Stimulated activated CD4-positive, alpha-beta T cell treated with anti-CD3 and anti-CD28 coated beads, Interleukin-15, amount 100 ng/mL, for 48 hours (primary cell): ENCODE data around the gene AFAP1.
"Not testable (repeated sequence)": the region's sequence is repeated elsewhere in the genome, so short reads cannot be mapped to it uniquely, and the experiment has no call there.

ENCODE experiments used
- DNase-seq, 2 donors: peaks; one replicate each; pipeline ENCODE4 v3.0.0-alpha.2; 2020; ENCODE audit warnings: low read depth in 2 of 2

Gene AFAP1

GRCh38 chr4:7945709-7946380, 6.2 kb upstream of the AFAP1 start:
- no peak for DNase-seq

- DNase-seq, result no peak
Observed at GRCh38 chr4:7944599-7945220, 5.0 kb upstream of the AFAP1 start.

- not testable (repeated sequence) for DNase-seq
Observed at GRCh38 chr4:7943688-7944087, 4.0 kb upstream of the AFAP1 start.

- DNase-seq, result no peak
Observed at GRCh38 chr4:7943211-7943610, 3.5 kb upstream of the AFAP1 start.

GRCh38 chr4:7941965-7942496, 2.4 kb upstream of the AFAP1 start:
- no peak for DNase-seq

- DNase-seq, result no peak
Observed at GRCh38 chr4:7941111-7941964, 1.7 kb upstream of the AFAP1 start.

GRCh38 chr4:7938609-7939376, 868 bp downstream of the AFAP1 start:
- DNase-seq, result no peak

GRCh38 chr4:7938266-7938608, 1.4 kb downstream of the AFAP1 start:
- DNase-seq, result no peak

GRCh38 chr4:7937006-7937405, 2.7 kb downstream of the AFAP1 start:
- DNase-seq, result no peak

GRCh38 chr4:7933651-7934510, 5.8 kb downstream of the AFAP1 start:
- no peak for DNase-seq

GRCh38 chr4:7932287-7932686, 7.4 kb downstream of the AFAP1 start:
- DNase-seq, result no peak

GRCh38 chr4:7929118-7929951, 10.3 kb downstream of the AFAP1 start:
- DNase-seq, result no peak

- DNase-seq, result no peak
Observed at GRCh38 chr4:7928711-7929110, 10.9 kb downstream of the AFAP1 start.

- no peak for DNase-seq
Observed at GRCh38 chr4:7926822-7927221, 12.8 kb downstream of the AFAP1 start.

- no peak for DNase-seq
Observed at GRCh38 chr4:7924570-7924969, 15.1 kb downstream of the AFAP1 start.

GRCh38 chr4:7924163-7924562, 15.5 kb downstream of the AFAP1 start:
- no peak for DNase-seq

GRCh38 chr4:7922466-7922865, 17.2 kb downstream of the AFAP1 start:
- no peak for DNase-seq

- no peak for DNase-seq
Observed at GRCh38 chr4:7918981-7919380, 20.7 kb downstream of the AFAP1 start.

- DNase-seq, result not testable (repeated sequence)
Observed at GRCh38 chr4:7918187-7918586, 21.5 kb downstream of the AFAP1 start.

GRCh38 chr4:7917669-7918068, 22.0 kb downstream of the AFAP1 start:
- no peak for DNase-seq
